Tibial artery (tissue), 4 donors: ENCODE measurements around the gene SNX9.
A peak's percentile ranks its signal among the peaks of the same experiment; 100 is the strongest.

Source experiments
- DNase-seq, 2 donors: peaks; one replicate each; pipeline ENCODE4 v3.0.0-alpha.2; 2019
- H3K27ac ChIP-seq, 2 donors: fragments of 200-600 bp; sonication (generic) in 1 of 2; 1 replicate in 1 of 2; 2 replicates in 1 of 2; pipeline ENCODE4 v1.5.1; 2018 to 2019; ENCODE audit warnings: mild to moderate bottlenecking in 1 of 2
- H3K27me3 ChIP-seq, 2 donors: fragments of 200-600 bp; sonication (generic) in 1 of 2; one replicate each; pipeline versions ENCODE4 v1.5.1 to v1.6.0; 2016 to 2019
- H3K36me3 ChIP-seq, 3 donors: fragments of 200-600 bp; sonication (generic) in 2 of 3; one replicate each; pipeline ENCODE4 v1.5.1; 2016 to 2019; ENCODE audit warnings: mild to moderate bottlenecking in 2 of 3
- H3K4me1 ChIP-seq, 4 donors: fragments of 200-600 bp; sonication (generic) in 2 of 4; 1 replicate in 3 of 4; 2 replicates in 1 of 4; pipeline ENCODE4 v1.5.1; 2016 to 2019
- H3K4me3 ChIP-seq, 2 donors: fragments of 200-600 bp; sonication (generic) in 1 of 2; 1 replicate in 1 of 2; 2 replicates in 1 of 2; pipeline ENCODE4 v1.5.1; 2018 to 2019; ENCODE audit warnings: mild to moderate bottlenecking in 2 of 2
- H3K9me3 ChIP-seq, 3 donors: fragments of 200-600 bp; sonication (generic) in 1 of 3; one replicate each; pipeline ENCODE4 v1.5.1; 2016 to 2019
- intact Hi-C: fragments of 100-400 bp; cut with DNase I; formaldehyde crosslinking; loops from one replicate; pipeline ENCODE4 v1.15.0; 2023; ENCODE audit warnings: low total_unique reads
- TF ChIP-seq, protein P1 (sequence below), 2 experiments: fragments of 200-600 bp in 1 of 2; fragments of 450-650 bp in 1 of 2; IDR thresholded peaks; one replicate each; pipeline ENCODE4 v1.5.1; 2017 to 2019; ENCODE audit warnings: antibody characterized with exemption in 2 of 2, mild to moderate bottlenecking in 1 of 2, moderate library complexity in 1 of 2

Gene SNX9

DNA sequence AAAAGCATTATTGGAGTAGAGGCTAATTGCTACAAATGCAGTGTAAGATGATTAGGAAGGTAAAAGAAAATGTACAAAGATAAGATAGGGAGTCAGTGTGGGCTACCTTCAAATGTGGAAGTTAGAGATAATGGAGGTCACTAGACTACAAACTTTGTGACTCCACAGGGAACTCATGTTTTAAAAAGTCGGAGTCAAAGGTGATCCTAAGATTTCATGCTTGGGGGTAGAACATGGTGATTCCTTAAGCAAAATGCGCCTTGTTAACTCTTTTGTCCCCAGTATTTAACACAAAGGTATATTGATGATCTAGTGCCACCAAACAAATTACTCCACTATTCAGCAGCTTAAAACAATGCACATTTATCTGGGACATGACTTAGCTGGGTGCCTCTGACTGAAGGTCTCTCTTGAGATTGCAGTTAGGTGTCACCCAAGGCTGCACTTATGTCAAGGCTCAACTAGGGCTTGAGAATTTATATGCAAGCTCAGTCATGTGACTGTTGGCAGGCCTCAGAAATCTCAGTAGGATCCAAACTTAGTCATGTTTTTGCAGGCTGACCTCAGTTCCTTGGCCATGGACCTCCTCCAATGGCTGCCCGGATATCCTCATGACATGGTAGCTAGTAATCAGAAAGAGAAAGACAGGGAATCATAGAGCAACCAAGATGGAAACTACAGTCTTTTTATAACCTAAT lies 11.4 kb upstream of the SNX9 start:
- TF ChIP-seq, protein P1, sequence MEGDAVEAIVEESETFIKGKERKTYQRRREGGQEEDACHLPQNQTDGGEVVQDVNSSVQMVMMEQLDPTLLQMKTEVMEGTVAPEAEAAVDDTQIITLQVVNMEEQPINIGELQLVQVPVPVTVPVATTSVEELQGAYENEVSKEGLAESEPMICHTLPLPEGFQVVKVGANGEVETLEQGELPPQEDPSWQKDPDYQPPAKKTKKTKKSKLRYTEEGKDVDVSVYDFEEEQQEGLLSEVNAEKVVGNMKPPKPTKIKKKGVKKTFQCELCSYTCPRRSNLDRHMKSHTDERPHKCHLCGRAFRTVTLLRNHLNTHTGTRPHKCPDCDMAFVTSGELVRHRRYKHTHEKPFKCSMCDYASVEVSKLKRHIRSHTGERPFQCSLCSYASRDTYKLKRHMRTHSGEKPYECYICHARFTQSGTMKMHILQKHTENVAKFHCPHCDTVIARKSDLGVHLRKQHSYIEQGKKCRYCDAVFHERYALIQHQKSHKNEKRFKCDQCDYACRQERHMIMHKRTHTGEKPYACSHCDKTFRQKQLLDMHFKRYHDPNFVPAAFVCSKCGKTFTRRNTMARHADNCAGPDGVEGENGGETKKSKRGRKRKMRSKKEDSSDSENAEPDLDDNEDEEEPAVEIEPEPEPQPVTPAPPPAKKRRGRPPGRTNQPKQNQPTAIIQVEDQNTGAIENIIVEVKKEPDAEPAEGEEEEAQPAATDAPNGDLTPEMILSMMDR (IDR thresholded peaks at IDR 0.05), result no peak
- H3K27ac ChIP-seq, result peak overlapping the region in 1 of 2 donors; percentile 78
- peaks cover 0 to 37% (median 26%) of the 10 kb centered on the region in 4 donors for H3K4me1 ChIP-seq
- no peak overlapping the region for H3K4me3 ChIP-seq
- no peaks in the 10 kb centered on the region for H3K9me3 ChIP-seq
- intact Hi-C loops, result no loop called here
- no peak for DNase-seq
- H3K36me3 ChIP-seq, result no peaks in the 10 kb centered on the region
- no peaks in the 10 kb centered on the region for H3K27me3 ChIP-seq

DNA sequence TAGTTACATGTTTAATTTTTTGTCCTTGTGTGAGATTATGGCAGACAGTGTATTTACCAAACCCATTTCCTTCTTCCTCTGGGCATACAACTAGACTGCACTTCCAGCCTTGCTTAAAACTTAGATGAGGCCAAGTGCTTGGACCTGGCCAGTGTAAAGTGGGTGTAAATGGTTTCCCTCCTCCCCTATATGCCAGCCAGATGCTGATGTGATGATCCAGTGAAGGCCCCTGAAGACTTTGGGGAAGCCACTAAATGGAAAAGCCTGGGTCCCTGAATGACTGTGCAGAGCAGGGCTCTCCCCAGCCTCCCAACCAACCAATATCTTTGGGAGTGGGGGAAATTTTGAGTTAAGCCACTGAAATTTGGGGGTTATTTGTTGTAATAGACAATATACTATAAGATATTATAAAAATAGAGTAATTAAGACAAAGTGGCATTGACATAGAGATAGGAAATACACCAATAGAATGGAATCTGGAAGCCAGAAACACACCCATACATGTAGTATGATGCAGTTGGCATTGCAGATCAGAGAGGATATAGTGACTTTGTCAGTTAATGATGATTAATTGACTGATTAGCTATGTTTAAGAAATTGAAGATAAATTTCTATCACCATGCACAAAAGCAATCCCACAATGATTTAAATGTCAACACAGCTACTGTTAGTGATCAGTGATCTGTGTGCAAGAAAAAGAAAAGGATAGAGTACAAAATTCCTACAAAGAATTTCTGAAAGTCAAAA lies 10.4 kb upstream of the SNX9 start:
- peaks cover 0 to 37% (median 26%) of the 10 kb centered on the region in 4 donors for H3K4me1 ChIP-seq
- no peaks in the 10 kb centered on the region for H3K27me3 ChIP-seq
- no peaks in the 10 kb centered on the region for H3K9me3 ChIP-seq
- DNase-seq, result no peak
- H3K27ac ChIP-seq, result peak overlapping the region; percentile 78 to 79
- no peak overlapping the region for H3K4me3 ChIP-seq
- TF ChIP-seq, protein P1 (IDR thresholded peaks at IDR 0.05), result no peak
- intact Hi-C loops, result no loop called here
- no peaks in the 10 kb centered on the region for H3K36me3 ChIP-seq

DNA sequence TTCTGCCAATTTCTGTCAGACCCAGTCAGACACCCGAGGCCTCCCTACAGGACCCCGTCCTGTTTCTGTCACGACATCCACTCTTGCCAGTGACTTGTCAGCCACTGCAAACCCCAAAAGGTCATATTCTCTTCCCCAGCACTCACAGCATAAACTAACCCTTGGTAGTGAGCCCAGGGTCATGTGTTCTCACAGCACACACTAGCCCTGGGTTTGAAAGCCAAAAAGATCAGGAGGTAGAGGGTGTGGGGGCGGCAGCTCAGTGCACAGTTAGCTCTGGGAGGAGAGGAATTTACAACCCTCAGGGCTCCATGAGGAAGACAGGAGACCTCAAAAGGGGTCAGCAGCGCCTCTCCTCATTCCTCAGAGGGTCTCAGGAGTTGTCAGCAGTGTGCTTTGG lies 9.9 kb upstream of the SNX9 start:
- TF ChIP-seq, protein P1 (IDR thresholded peaks at IDR 0.05), result no peak

DNA sequence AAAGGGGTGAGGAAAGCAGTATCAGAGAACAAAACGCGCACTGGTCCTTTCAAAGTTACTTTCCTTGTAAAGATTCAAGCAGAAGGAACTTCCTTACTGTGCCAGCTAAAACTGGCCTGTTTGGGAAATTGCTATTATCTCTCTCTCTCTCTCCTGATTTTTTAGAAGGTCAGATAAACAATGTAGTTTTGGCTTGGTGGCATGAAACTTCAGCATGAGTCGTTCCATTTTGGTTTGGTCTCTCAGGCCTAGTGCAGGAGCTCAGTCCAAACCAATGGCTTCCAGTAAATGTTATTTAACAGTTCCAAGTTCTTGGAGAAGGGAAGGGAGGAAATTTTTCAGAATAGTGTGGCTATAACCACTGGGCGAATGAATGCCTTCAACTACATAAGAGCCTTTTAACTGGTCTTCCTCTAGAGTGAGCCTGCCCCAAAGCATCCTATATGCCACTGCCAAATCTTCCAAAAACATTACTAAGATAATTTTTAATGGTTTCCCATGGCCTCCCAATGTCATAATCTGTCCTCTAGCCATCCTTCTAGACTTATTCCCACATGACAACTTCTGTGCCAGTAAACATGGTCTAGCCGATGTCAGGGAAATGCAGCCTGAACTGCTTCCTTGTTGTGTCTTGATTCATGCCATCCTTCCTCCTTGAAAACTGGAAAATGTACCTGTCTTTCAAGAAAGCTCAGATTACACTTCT lies 9.1 kb upstream of the SNX9 start:
- TF ChIP-seq, protein P1 (IDR thresholded peaks at IDR 0.05), result no peak
- H3K36me3 ChIP-seq, result no peaks in the 10 kb centered on the region
- peak in 1 of 2 donors; percentile 38 for DNase-seq
- peak overlapping the region; percentile 78 to 79 for H3K27ac ChIP-seq
- intact Hi-C loops, result no loop called here
- no peaks in the 10 kb centered on the region for H3K27me3 ChIP-seq
- no peaks in the 10 kb centered on the region for H3K9me3 ChIP-seq
- H3K4me1 ChIP-seq, result peaks cover 0 to 37% (median 26%) of the 10 kb centered on the region in 4 donors
- no peak overlapping the region for H3K4me3 ChIP-seq

More for the DNA sequence above, 9.9 kb upstream of the SNX9 start:
- Histone ChIP-seq H3K27ac (peak overlapping the region; percentile 78 to 79), H3K4me1 (peaks cover 0 to 37% (median 26%) of the 10 kb centered on the region in 4 donors), H3K27me3 (no peaks in the 10 kb centered on the region), H3K4me3 (no peak overlapping the region), H3K9me3 (no peaks in the 10 kb centered on the region), H3K36me3 (no peaks in the 10 kb centered on the region)
- peak; percentile 80 to 84 for DNase-seq
- intact Hi-C loops, result no loop called here

DNA sequence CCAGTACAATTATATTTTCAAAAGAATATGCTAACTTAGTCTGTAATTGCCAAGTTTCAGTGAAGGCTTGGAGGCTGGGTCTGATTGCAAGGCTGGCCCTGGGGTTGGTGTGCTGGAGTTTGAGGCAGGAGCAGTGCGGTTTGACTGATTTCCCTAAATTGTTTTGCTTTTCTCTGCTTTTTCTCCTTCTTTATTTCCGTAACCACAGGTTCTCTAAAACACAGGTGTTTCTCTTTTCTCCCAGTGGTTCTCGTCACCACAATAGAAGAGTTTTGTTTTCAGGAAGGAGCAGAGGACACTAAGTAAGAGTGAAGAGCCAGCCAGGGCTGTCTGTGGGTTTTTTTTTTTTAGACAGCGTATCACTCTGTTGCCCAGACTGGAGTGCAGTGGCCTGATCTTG lies 8.2 kb upstream of the SNX9 start:
- Histone ChIP-seq H3K27ac (peak overlapping the region; percentile 78 to 79), H3K27me3 (no peaks in the 10 kb centered on the region), H3K9me3 (no peaks in the 10 kb centered on the region), H3K4me1 (peaks cover 0 to 37% (median 26%) of the 10 kb centered on the region in 4 donors), H3K4me3 (no peak overlapping the region), H3K36me3 (no peaks in the 10 kb centered on the region)
- intact Hi-C loops, result no loop called here
- TF ChIP-seq, protein P1 (IDR thresholded peaks at IDR 0.05), result no peak
- no peak for DNase-seq
